Transverse colon (tissue), 4 donors: ENCODE measurements around the gene MICU2. TPM values are rescaled to one million over a fixed set of nuclear protein-coding genes. Genes with fewer than 3 reads are reported as not detected.

Experiments used
- DNase-seq: peaks from one replicate; pipeline ENCODE4 v3.0.0-alpha.2; 2019
- H3K27ac ChIP-seq, 4 donors: fragments of 200-600 bp; sonication (generic); 2 replicates each; pipeline ENCODE4 v1.5.1; 2016 to 2018; ENCODE audit warnings: inconsistent platforms in 4 of 4
- H3K27me3 ChIP-seq: fragments of 200-600 bp; sonication (generic); 2 replicates; pipeline ENCODE4 v1.5.1; 2017; ENCODE audit warnings: inconsistent platforms
- H3K36me3 ChIP-seq, 4 donors: fragments of 200-600 bp; sonication (generic); 2 replicates each; pipeline ENCODE4 v1.5.1; 2017 to 2019; ENCODE audit warnings: inconsistent platforms in 4 of 4
- H3K4me1 ChIP-seq, 4 donors: fragments of 200-600 bp; sonication (generic); 2 replicates each; pipeline ENCODE4 v1.5.1; 2017 to 2020; ENCODE audit warnings: inconsistent platforms in 4 of 4
- H3K4me3 ChIP-seq, 4 donors: fragments of 200-600 bp; sonication (generic); 1 replicate in 1 of 4; 2 replicates in 3 of 4; pipeline versions ENCODE4 v1.5.1 to v1.6.1; 2017 to 2019; ENCODE audit warnings: inconsistent platforms in 4 of 4
- H3K9me3 ChIP-seq, 2 donors: fragments of 200-600 bp; sonication (generic); 2 replicates each; pipeline ENCODE4 v1.5.1; 2017 to 2019; ENCODE audit warnings: inconsistent platforms in 2 of 2
- CTCF ChIP-seq, 5 experiments: fragments of 200-600 bp in 3 of 5; fragments of 450-650 bp in 2 of 5; sonication (generic) in 3 of 5; IDR thresholded peaks; 1 replicate in 2 of 5; 2 replicates in 3 of 5; pipeline ENCODE4 v1.5.1; 2016 to 2017; ENCODE audit warnings: antibody characterized with exemption in 5 of 5, inconsistent platforms in 3 of 5, mild to moderate bottlenecking in 2 of 5, moderate library complexity in 1 of 5
- EP300 ChIP-seq: sonication (generic); formaldehyde crosslinking; IDR thresholded peaks from one replicate; pipeline ENCODE4 v1.6.1; 2017; ENCODE audit warnings: antibody characterized with exemption, low read depth
- POLR2A ChIP-seq: fragments of 450-650 bp; IDR thresholded peaks from one replicate; pipeline ENCODE4 v1.6.1; 2016; ENCODE audit warnings: antibody characterized with exemption, mild to moderate bottlenecking, moderate library complexity
- POLR2AphosphoS5 ChIP-seq, 3 donors: sonication (generic); formaldehyde crosslinking; IDR thresholded peaks; one replicate each; pipeline ENCODE4 v1.6.1; 2016; ENCODE audit warnings: antibody characterized with exemption in 3 of 3
- WGBS, 2 donors: methylation state at CpG; one replicate each; pipeline ENCODE4 v1.1.5; 2018; ENCODE audit warnings: low coverage in 1 of 2; 5-methylcytosine and 5-hydroxymethylcytosine counted together
- in situ Hi-C, 4 donors: fragments of 200-750 bp; cut with MboI; loops; one replicate each; pipeline versions ENCODE4 v1.15.0 to v1.15.1; 2017; ENCODE audit warnings: low sequenced_read_pairs in 3 of 4, low pct_ligation_motif_present in 1 of 4, low pct_unique_long_range_greater_than_20kb in 1 of 4
- intact Hi-C: fragments of 100-400 bp; cut with DNase I; formaldehyde crosslinking; loops from one replicate; pipeline ENCODE4 v1.15.1; 2023; ENCODE audit warnings: low total_unique reads
- total RNA-seq, 4 donors: library from RNA; depleted of rRNA; stranded (reverse); fragments of >200 nt; gene quantifications; one replicate each; pipeline ENCODE4 v1.1.0, GENCODE V29; 2016

Gene MICU2
- total RNA-seq, 4 donors from 2014 or later: 48.8 to 101 (median 90.0) TPM

GRCh38 chr13:21616205-21616866 lies 12.4 kb upstream of the MICU2 start:
- in situ Hi-C loops (no loop called here), intact Hi-C loops (no loop called here)
- Histone ChIP-seq H3K27me3 (no peaks in the 10 kb centered on the region), H3K4me3 (no peak overlapping the region), H3K4me1 (peaks cover 0 to 9% (median 4%) of the 10 kb centered on the region in 4 donors), H3K36me3 (no peaks in the 10 kb centered on the region), H3K9me3 (no peaks in the 10 kb centered on the region), H3K27ac (peak overlapping the region in 1 of 4 donors; percentile 44)
- DNase-seq: no peak
- 29 to 35% methylated on average over 5 of the region's 5 CpGs for WGBS, 2 donors
- no peak for TF ChIP-seq POLR2AphosphoS5 (IDR thresholded peaks at IDR 0.05)
- TF ChIP-seq CTCF (IDR thresholded peaks at IDR 0.05): no peak
- no peak for TF ChIP-seq EP300
- TF ChIP-seq POLR2A: no peak

DNA sequence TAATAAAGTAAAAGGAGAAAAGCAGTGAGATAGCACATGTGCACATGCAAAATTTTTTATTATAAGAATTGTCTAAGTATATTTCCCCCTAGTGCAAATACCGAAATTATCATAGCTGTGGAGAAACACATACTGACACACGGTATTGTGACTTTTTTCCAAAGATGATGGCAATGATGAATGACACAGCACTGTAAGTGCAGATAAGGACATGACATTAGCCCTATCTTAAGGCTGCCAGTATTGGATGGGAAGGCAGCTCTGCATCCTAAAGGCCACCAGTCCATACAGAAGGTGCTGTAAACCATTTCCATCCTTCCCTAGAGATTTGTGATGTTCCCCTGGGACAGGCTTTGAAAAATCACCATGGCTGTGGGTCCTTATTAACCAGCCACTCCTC lies 11.5 kb upstream of the MICU2 start:
- H3K9me3 ChIP-seq: no peaks in the 10 kb centered on the region
- TF ChIP-seq CTCF (IDR thresholded peaks at IDR 0.05) (no peak), POLR2AphosphoS5 (IDR thresholded peaks at IDR 0.05) (no peak), POLR2A (no peak), EP300 (no peak)
- intact Hi-C loops (no loop called here), in situ Hi-C loops (no loop called here)
- H3K4me3 ChIP-seq: no peak overlapping the region
- no peaks in the 10 kb centered on the region for H3K27me3 ChIP-seq
- no peak for DNase-seq
- WGBS, 2 donors: 60 to 78% methylated on average over 2 of the region's 2 CpGs
- H3K27ac ChIP-seq: no peak overlapping the region
- no peaks in the 10 kb centered on the region for H3K36me3 ChIP-seq
- peaks cover 0 to 9% (median 4%) of the 10 kb centered on the region in 4 donors for H3K4me1 ChIP-seq

GRCh38 chr13:21613791-21614190 lies 9.8 kb upstream of the MICU2 start:
- WGBS, 2 donors: 65 to 70% methylated on average over 4 of the region's 4 CpGs
- no peak overlapping the region for H3K27ac ChIP-seq
- intact Hi-C loops: loop anchor here (1.0 kb wide), 1 partner anchor 41 kb away; no protein-coding TSS in a partner anchor
- no peak overlapping the region for H3K4me3 ChIP-seq
- H3K36me3 ChIP-seq: no peaks in the 10 kb centered on the region
- TF ChIP-seq CTCF (IDR thresholded peaks at IDR 0.05): no peak
- no peak for TF ChIP-seq POLR2A
- TF ChIP-seq POLR2AphosphoS5 (IDR thresholded peaks at IDR 0.05): no peak
- TF ChIP-seq EP300: no peak
- H3K4me1 ChIP-seq: peaks cover 0 to 9% (median 4%) of the 10 kb centered on the region in 4 donors
- no peak for DNase-seq
- peaks cover 1% of the 10 kb centered on the region for H3K27me3 ChIP-seq
- in situ Hi-C loops: no loop called here
- H3K9me3 ChIP-seq: no peaks in the 10 kb centered on the region

GRCh38 chr13:21611385-21611784 lies 7.4 kb upstream of the MICU2 start:
- Histone ChIP-seq H3K36me3 (no peaks in the 10 kb centered on the region), H3K4me3 (no peak overlapping the region), H3K9me3 (no peaks in the 10 kb centered on the region), H3K27me3 (peaks cover 13% of the 10 kb centered on the region), H3K4me1 (peaks cover 0 to 7% (median 2%) of the 10 kb centered on the region in 4 donors), H3K27ac (no peak overlapping the region)
- WGBS, 2 donors: 95 to 96% methylated on average over 8 to 20 of the region's 21 CpGs
- TF ChIP-seq POLR2A: no peak
- no peak for TF ChIP-seq CTCF (IDR thresholded peaks at IDR 0.05)
- no peak for TF ChIP-seq POLR2AphosphoS5 (IDR thresholded peaks at IDR 0.05)
- TF ChIP-seq EP300: no peak
- intact Hi-C loops (no loop called here), in situ Hi-C loops (no loop called here)
- no peak for DNase-seq
